GM19043 (cell line): ENCODE measurements around the gene SHMT1.
"Not testable (repeated sequence)": the region's sequence is repeated elsewhere in the genome, so short reads cannot be mapped to it uniquely, and the experiment has no call there.

Source experiments
- ATAC-seq: cut with Tn5 transposase; IDR thresholded peaks from one replicate; pipeline ENCODE4 v1.9.1; 2021; ENCODE audit warnings: low read depth; ENCODE audit not compliant: unreplicated experiment

Gene SHMT1

GRCh38 chr17:18363101-18364049, at the start of gene SHMT1:
TSS of gene SHMT1 (minus strand) at chr17:18363550. CDS start at chr17:18355981, 7,569 bp downstream.
- peak; percentile 97 for ATAC-seq

- not testable (repeated sequence) for ATAC-seq
Observed at GRCh38 chr17:18412001-18412538, 48.7 kb upstream of the SHMT1 start.

GRCh38 chr17:18411377-18411864, 48.1 kb upstream of the SHMT1 start:
- ATAC-seq, result not testable (repeated sequence)

- ATAC-seq, result not testable (repeated sequence)
Observed at GRCh38 chr17:18410736-18411135, 47.4 kb upstream of the SHMT1 start.

GRCh38 chr17:18409321-18409720, 46.0 kb upstream of the SHMT1 start:
- ATAC-seq, result not testable (repeated sequence)

- not testable (repeated sequence) for ATAC-seq
Observed at GRCh38 chr17:18408906-18409305, 45.6 kb upstream of the SHMT1 start.

GRCh38 chr17:18403604-18404003, 40.3 kb upstream of the SHMT1 start:
- ATAC-seq, result peak; percentile 86

GRCh38 chr17:18403166-18403565, 39.8 kb upstream of the SHMT1 start:
- ATAC-seq, result not testable (repeated sequence)

- not testable (repeated sequence) for ATAC-seq
Observed at GRCh38 chr17:18401872-18402590, 38.7 kb upstream of the SHMT1 start.

- not testable (repeated sequence) for ATAC-seq
Observed at GRCh38 chr17:18388728-18389127, 25.4 kb upstream of the SHMT1 start.

- ATAC-seq, result not testable (repeated sequence)
Observed at GRCh38 chr17:18388266-18388665, 24.9 kb upstream of the SHMT1 start.

GRCh38 chr17:18387583-18387982, 24.2 kb upstream of the SHMT1 start:
- not testable (repeated sequence) for ATAC-seq

GRCh38 chr17:18384271-18384670, 20.9 kb upstream of the SHMT1 start:
- not testable (repeated sequence) for ATAC-seq

- not testable (repeated sequence) for ATAC-seq
Observed at GRCh38 chr17:18383079-18383481, 19.7 kb upstream of the SHMT1 start.

GRCh38 chr17:18382441-18383078, 19.2 kb upstream of the SHMT1 start:
- ATAC-seq, result no peak

- no peak for ATAC-seq
Observed at GRCh38 chr17:18381953-18382245, 18.5 kb upstream of the SHMT1 start.

GRCh38 chr17:18381158-18381952, 18.0 kb upstream of the SHMT1 start:
- no peak for ATAC-seq

GRCh38 chr17:18380471-18381157, 17.3 kb upstream of the SHMT1 start:
- no peak for ATAC-seq
